GM12865 (cell line): ENCODE data around the gene RAB19.
"Not testable (repeated sequence)": the region's sequence is repeated elsewhere in the genome, so short reads cannot be mapped to it uniquely, and the experiment has no call there.

Source experiments
- DNase-seq: peaks from one replicate; pipeline ENCODE4 v3.0.0; 2010; ENCODE audit warnings: low read depth
- H3K4me3 ChIP-seq: 2 replicates; pipeline ENCODE4 v1.5.1; 2011; ENCODE audit warnings: mild to moderate bottlenecking, low read depth, low read length, control low read depth
- CTCF ChIP-seq: IDR thresholded peaks from 2 replicates; pipeline ENCODE4 v1.5.1; 2011; ENCODE audit warnings: low read length, control low read depth, low read depth, inconsistent platforms; ENCODE audit not compliant: insufficient read depth; ENCODE audit errors: missing control alignments

The RAB19 gene

GRCh38 chr7:140453273-140453672 is 49.4 kb downstream of the RAB19 start:
- TF ChIP-seq CTCF = no peak
- no peak overlapping the region for H3K4me3 ChIP-seq
- DNase-seq = no peak

- peak; percentile 35 for DNase-seq
- not testable (repeated sequence) for H3K4me3 ChIP-seq
These were observed 50.2 kb downstream of the RAB19 start for GRCh38 chr7:140453785-140454656.

GRCh38 chr7:140454657-140455015 is 50.8 kb downstream of the RAB19 start:
- H3K4me3 ChIP-seq = no peak overlapping the region
- no peak for DNase-seq
- TF ChIP-seq CTCF = no peak

GRCh38 chr7:140455743-140456142 is 51.9 kb downstream of the RAB19 start:
- H3K4me3 ChIP-seq = no peak overlapping the region
- DNase-seq = no peak
- no peak for TF ChIP-seq CTCF

GRCh38 chr7:140456551-140457051 is 52.7 kb downstream of the RAB19 start:
- no peak overlapping the region for H3K4me3 ChIP-seq
- no peak for DNase-seq
- TF ChIP-seq CTCF = no peak

GRCh38 chr7:140458201-140458600 is 54.3 kb downstream of the RAB19 start:
- DNase-seq = no peak
- no peak overlapping the region for H3K4me3 ChIP-seq
- no peak for TF ChIP-seq CTCF

GRCh38 chr7:140458916-140459315 is 55.1 kb downstream of the RAB19 start:
- TF ChIP-seq CTCF = no peak
- no peak for DNase-seq
- H3K4me3 ChIP-seq = no peak overlapping the region
